Mononuclear cell (primary cell): Measurements from ENCODE around the gene SST. TPM values are rescaled to one million over a fixed set of nuclear protein-coding genes. Genes with fewer than 3 reads are reported as not detected.
"Not testable (repeated sequence)": the region's sequence is repeated elsewhere in the genome, so short reads cannot be mapped to it uniquely, and the experiment has no call there.

Source experiments
- H3K27me3 ChIP-seq: 2 replicates; pipeline ENCODE4 v1.6.0; 2011; ENCODE audit warnings: low read length, control low read depth; ENCODE audit not compliant: insufficient read depth
- H3K4me1 ChIP-seq: 2 replicates; pipeline ENCODE4 v1.5.1; 2011; ENCODE audit warnings: mild to moderate bottlenecking, low read length, control low read depth; ENCODE audit not compliant: insufficient read depth
- H3K4me3 ChIP-seq: 2 replicates; pipeline ENCODE4 v1.5.1; 2011; ENCODE audit warnings: mild to moderate bottlenecking, low read length, moderate library complexity
- H3K9me3 ChIP-seq: 2 replicates; pipeline ENCODE4 v1.5.1; 2011; ENCODE audit warnings: low read depth, mild to moderate bottlenecking, control low read depth, low read length
- total RNA-seq: library from RNA; depleted of rRNA; stranded (reverse); fragments of >200 nt; gene quantifications from one replicate; pipeline ENCODE4 v1.2.3, GENCODE V29; 2012

The SST gene
- total RNA-seq, 1 donor: not detected

DNA sequence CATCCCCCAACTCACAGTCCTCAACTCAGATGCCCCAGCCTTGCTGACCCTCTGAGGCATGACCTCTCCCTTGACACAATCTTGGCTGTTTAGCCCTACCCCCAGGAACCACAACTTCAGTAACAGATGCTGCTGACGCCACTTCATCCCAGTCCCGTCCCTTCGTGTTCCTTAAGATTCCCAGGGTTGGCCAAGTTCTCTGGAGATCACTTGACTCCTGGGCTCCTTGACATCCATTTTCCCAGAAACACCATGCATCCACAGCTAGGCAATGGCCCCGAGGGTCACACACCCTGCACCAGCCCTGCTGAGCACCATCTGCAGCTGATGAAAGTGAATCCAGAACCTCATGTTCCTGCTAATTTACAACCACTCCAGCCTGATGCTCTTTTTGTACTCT, 25.3 kb upstream of the SST start:
- Histone ChIP-seq H3K4me3 (no peak overlapping the region), H3K9me3 (no peaks in the 10 kb centered on the region), H3K27me3 (no peaks in the 10 kb centered on the region), H3K4me1 (no peaks in the 10 kb centered on the region)

DNA sequence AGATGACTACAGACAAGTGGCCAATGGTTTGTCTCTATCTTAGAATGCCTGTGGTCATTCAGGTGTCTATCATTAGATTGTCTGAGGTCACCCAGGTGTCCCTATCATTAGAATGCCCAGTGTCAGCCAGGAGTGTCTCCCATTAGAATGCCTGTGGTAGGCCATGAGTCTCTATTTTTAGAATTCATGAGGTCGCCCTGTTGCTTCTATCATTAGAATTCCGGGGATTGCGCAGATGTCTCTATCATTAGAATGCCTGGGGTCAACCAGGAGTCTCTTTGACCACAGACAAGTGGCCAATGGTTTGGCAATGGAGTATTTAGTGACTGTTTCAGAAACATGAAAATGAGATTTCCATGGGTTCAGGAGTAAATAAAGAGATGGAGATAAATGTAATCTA, 24.6 kb upstream of the SST start:
- Histone ChIP-seq H3K4me1 (no peaks in the 10 kb centered on the region), H3K4me3 (no peak overlapping the region), H3K9me3 (no peaks in the 10 kb centered on the region), H3K27me3 (peaks cover 3% of the 10 kb centered on the region)

DNA sequence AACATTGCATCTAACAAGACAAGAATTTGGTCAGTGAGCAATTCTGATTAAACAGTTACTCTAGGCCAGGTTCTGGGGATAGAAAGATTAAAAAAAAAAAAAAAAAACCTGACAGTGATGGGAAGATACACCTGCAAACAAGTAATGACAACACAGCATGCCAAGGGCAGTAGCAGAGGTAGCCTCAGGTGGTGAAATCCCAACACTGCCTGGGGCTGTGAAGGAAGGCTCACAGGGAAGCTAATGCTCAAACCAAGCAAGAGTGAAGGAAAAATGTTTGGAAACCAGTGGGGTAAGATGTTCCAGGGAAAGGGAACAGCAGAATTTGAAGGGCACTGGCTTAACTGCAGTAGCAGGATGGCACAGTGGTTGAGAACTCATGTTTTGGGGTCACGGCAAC, 23.2 kb upstream of the SST start:
- no peaks in the 10 kb centered on the region for H3K9me3 ChIP-seq
- H3K4me1 ChIP-seq: no peaks in the 10 kb centered on the region
- no peak overlapping the region for H3K4me3 ChIP-seq
- peaks cover 8% of the 10 kb centered on the region for H3K27me3 ChIP-seq

DNA sequence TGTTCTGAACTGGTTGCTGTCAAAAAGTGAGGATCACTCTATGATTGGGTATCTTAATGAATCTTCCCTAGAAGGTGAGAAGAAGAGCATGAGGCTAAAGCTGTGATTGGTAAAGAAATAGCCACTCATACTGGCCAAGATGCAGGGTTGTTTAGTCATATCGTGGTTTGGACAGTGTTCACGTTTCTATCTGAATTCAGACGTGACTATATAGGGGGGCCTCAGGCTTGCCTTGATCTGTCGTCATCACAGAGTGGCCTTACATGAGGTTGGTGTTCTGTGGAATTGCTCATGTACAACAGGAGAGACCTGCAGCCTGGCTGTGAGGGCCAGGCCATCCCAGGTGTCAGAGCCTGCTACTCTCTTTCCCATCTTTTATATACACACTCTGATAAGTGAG, 19.8 kb upstream of the SST start:
- Histone ChIP-seq H3K4me3 (no peak overlapping the region), H3K4me1 (no peaks in the 10 kb centered on the region), H3K27me3 (peaks cover 12% of the 10 kb centered on the region), H3K9me3 (no peaks in the 10 kb centered on the region)

DNA sequence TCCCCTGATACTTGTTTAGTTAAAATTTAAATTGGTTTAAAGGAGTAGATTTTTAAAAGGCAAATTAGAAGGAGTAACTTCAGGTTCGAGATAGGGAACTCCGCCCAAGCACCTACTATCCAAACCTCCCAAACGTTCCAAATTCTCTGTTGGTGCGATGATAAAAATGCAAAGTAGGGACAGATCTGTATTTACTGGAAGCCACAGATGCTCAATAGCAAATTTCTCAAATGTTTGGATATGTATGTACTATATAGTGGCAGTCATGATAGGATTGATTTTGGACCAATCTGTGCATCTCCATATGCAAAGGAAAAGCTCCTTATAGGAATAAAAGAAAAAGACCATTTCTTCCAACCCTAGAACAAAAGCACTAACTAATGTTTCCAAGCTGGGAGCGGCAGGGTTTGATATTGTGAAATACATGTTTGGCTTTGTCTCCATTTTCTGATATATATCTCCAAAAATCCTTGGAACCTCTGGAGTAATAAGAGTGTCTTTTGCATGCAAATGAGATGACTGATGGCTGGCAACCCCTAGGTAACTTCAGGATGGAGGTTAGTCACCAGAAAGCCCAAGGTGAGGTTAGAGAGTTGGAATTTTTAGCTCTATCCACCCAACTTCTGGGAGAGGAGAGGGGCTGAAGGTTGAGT, 16.6 kb upstream of the SST start:
- no peaks in the 10 kb centered on the region for H3K9me3 ChIP-seq
- no peak overlapping the region for H3K4me3 ChIP-seq
- no peaks in the 10 kb centered on the region for H3K4me1 ChIP-seq
- H3K27me3 ChIP-seq: peaks cover 12% of the 10 kb centered on the region

DNA sequence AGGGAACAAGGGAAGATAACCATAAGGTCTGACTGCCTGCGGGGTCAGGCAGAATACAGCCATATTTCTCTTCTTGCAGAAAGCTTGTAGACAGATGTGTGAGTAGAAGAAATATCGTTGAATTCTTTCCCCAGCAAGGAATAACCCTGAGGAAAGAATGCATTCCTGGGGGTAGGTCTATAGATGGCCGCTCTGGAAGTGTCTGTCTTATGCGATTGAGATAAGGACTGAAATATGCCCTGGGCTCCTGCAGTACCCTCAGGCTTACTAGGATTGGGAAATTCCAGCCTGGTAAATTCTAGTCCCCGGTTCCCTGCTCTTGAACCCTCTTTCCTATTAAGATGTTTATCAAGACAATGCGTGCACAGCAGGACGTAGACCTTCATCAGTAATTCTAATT, 15.8 kb upstream of the SST start:
- no peaks in the 10 kb centered on the region for H3K4me1 ChIP-seq
- H3K4me3 ChIP-seq: no peak overlapping the region
- H3K9me3 ChIP-seq: no peaks in the 10 kb centered on the region
- peaks cover 12% of the 10 kb centered on the region for H3K27me3 ChIP-seq

DNA sequence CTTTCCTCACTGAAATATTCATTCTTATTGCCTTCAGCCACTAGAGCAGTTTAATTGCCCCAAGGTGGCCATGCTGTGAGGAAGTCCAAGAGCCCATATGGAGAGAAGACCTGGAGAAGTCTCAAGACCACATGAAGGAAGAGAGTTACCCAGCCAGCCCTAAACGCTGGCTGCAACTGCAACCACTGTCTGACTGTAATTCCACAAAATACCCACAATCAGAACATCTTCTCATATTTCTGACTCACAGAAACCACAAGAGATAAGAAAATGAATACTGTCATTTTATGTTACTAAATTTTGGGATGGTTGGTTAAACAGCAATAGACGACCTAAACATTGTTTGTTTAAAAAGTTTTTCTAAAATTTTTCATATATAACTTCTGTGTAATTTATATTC, 14.7 kb upstream of the SST start:
- Histone ChIP-seq H3K4me3 (no peak overlapping the region), H3K9me3 (no peaks in the 10 kb centered on the region), H3K27me3 (peaks cover 10% of the 10 kb centered on the region), H3K4me1 (no peaks in the 10 kb centered on the region)

DNA sequence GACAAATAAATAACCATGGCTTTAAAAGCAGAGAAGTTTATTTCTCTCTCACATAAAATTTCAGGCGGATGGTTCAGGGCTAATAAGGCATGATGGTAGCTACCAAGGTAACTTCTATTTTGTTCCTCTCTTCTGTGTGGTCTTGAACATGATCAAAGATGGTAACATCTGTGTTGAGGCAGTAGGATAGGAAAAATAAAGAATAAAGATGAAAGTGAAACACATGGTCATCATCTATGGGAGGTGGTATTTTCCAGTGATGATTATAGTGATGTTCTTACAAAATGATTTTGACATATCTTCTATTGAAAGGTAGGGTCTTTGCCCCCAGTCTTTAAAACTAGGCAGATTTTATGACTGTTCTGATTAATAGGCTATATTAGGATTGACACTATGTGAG, 14.2 kb upstream of the SST start:
- no peaks in the 10 kb centered on the region for H3K9me3 ChIP-seq

DNA sequence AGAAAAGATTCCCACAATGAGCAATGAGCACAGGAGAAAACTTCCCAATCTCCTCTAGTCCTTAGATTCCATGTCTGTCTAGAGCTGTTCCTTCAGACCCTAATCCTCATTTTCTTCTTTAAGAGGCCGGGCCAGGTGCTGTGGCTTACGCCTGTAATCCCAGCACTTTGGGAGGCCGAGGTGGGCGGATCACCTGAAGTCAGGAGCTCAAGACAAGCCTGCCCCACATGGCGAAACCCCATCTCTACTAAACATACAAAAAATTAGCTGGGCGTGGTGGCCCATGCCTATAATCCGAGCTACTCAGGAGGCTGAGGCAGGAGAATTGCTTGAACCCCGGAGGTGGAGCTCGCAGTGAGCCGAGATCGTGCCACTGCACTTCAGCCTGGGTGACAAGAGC, 11.6 kb upstream of the SST start:
- H3K9me3 ChIP-seq, H3K4me3 ChIP-seq, H3K4me1 ChIP-seq: not testable (repeated sequence)
- H3K27me3 ChIP-seq: peaks cover 10% of the 10 kb centered on the region

More for the DNA sequence above, 14.2 kb upstream of the SST start:
- H3K4me1 ChIP-seq: no peaks in the 10 kb centered on the region
- H3K27me3 ChIP-seq: peaks cover 6% of the 10 kb centered on the region
- H3K4me3 ChIP-seq: no peak overlapping the region

DNA sequence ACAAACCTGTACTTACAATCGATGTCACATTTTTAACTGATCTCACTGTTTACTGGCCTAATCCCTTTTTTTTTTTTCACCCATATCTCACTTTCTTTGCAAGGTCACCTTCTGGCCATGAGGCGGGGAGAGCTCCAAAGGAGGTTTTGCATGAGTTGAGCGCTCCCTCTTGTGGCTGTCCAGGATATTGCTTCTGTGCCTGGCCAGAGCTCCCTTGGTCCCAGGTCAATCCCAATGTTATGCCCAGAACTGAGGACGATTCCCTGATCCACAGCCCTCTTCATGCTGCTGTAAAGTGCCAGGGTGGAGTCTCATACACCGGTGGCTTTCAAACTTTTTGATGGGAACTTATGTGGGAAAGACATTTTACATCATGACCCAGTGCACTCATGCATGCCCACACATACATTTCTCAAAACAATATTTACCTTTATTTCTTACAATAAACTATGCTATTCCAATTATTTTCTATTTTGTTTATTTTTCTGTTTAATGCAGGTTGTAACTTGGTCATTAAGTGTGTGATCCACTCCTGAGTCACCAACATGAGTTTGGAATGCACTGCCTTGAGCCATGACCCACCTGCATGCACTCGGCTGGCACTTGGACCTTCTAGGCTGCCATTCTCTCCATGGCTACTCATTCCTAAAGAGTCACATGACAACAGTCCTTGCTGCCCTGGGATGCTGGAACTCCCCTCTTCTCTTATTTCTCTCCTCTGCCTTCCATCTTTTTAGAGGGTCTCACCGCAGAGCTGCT, 9.6 kb upstream of the SST start:
- H3K4me1 ChIP-seq: no peaks in the 10 kb centered on the region

DNA sequence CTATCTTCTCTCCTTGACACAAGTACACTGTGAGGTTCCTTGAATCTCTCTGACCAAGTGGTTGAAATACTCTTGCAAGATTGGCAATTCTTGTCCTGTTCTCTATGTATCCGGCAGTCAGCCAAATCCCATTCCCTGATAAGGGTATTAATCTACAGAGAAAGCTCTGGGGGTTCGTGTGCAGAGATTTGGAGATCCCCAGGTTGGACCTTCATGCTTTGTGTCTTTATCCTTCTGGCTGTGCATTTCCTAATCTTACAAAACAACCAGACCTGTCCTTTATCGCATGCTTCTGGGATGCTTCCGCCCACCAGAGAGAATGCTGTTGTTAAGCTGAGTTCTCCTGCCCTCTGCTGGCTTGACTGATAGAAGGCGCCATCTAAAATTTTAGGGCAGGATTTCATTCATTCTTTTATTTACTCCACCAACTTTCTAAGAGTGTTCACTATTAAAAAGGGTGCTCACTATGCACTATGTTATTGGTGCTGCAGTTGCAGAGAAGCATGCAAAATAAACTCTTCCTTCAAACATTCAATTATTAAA, 8.6 kb upstream of the SST start:
- Histone ChIP-seq H3K27me3 (peaks cover 17% of the 10 kb centered on the region), H3K4me1 (no peaks in the 10 kb centered on the region), H3K4me3 (no peak overlapping the region), H3K9me3 (no peaks in the 10 kb centered on the region)

More for the DNA sequence above, 9.6 kb upstream of the SST start:
- Histone ChIP-seq H3K9me3 (no peaks in the 10 kb centered on the region), H3K4me3 (no peak overlapping the region), H3K27me3 (peaks cover 11% of the 10 kb centered on the region)

DNA sequence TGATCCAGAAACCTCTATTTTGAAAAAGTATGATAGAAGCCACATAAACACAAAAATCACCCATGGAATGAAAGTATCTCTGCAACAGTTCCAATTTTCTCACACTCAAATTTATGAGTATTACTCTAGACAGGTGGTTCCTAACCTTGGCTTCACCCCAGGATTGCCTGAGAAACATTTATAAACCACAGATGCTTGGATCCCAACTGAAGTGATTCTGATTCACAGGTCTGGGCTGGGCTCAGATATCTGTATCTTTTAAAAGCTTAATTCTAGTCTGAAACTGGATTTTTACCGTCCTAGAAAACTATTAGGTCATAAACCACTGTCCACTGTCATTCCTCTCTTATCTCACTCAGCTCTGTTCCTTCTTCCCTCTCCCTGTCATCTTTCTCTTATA, 7.4 kb upstream of the SST start:
- H3K9me3 ChIP-seq: no peaks in the 10 kb centered on the region
- H3K4me1 ChIP-seq: no peaks in the 10 kb centered on the region
- peaks cover 25% of the 10 kb centered on the region for H3K27me3 ChIP-seq
- no peak overlapping the region for H3K4me3 ChIP-seq

DNA sequence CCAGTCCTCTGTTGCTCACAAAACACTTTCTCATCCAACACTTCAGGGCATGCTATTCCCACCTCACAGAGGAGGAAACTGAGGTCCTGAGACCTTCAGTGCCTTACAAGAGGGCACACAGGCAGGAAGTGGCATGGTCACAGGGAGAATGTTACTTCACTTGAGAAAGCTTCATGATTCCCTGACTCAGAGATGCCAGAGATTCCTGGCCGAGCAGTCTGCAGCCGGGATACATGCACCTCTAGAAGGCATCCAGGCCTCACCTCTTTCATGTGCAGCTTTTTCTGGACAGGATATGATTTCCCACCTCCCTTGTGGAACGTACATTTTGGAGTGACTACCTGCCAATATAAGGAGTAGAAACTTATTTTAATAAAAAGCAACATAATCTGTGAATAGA, 2.8 kb upstream of the SST start:
- Histone ChIP-seq H3K4me3 (no peak overlapping the region), H3K27me3 (peaks cover 57% of the 10 kb centered on the region), H3K4me1 (no peaks in the 10 kb centered on the region), H3K9me3 (no peaks in the 10 kb centered on the region)

DNA sequence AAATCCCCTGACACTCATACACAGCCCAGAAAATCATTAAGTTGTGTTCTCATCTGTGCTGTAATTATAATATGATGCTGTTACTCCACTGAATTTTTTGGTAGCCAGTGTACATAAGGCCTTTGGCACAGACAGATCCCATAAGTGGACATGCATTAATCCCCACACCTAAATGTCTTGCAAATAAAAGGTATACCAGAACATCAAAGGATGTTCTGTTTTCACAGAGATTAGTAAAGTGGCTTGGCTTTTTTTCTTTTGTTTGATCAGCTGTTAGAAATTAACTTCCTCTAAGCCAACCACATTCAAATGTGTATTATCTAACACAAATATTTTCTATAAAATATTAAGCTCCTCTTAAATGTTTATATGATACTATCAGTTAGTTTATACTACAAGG, 2.7 kb downstream of the SST start:
- H3K27me3 ChIP-seq: peaks cover 40% of the 10 kb centered on the region
- H3K4me3 ChIP-seq: no peak overlapping the region
- H3K4me1 ChIP-seq: peaks cover 8% of the 10 kb centered on the region
- peaks cover 4% of the 10 kb centered on the region for H3K9me3 ChIP-seq

DNA sequence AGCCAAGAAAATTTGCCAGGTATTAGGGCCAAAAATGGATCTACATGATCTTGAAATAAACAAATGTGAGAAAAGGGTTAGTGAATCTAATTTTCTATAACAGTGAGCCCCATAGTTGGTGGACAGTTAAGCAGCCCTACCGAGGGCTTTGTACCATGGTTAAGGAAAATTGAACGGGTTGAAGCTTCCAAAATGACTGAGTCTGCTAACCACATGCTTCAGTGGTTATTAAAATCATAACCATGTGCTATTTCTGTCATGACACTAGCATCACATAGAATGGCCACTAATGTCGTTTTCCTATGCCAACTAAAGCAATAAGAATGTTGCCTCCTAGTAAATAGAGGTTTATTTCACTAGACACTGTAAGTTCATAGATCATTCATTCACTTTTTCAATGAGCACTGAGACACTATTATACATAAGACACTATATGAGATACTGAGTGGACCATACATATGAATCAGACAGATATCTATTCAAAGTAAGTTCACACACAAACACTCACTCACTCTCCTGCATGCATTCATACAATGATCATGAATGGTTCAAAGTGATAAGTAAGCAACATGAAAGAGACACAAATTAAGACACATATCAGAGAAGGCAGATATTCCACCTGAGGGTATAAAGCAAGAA, 4.3 kb downstream of the SST start:
- Histone ChIP-seq H3K27me3 (peaks cover 29% of the 10 kb centered on the region), H3K4me3 (no peak overlapping the region)

More for the DNA sequence above, 4.3 kb downstream of the SST start:
- peaks cover 6% of the 10 kb centered on the region for H3K9me3 ChIP-seq
- peaks cover 8% of the 10 kb centered on the region for H3K4me1 ChIP-seq
